Renal cortical epithelial cell (primary cell): ENCODE measurements around the gene RXFP2. TPM values are rescaled to one million over a fixed set of nuclear protein-coding genes. Genes with fewer than 3 reads are reported as not detected.
A peak's percentile ranks its signal among the peaks of the same experiment; 100 is the strongest.

Experiments used
- DNase-seq: peaks from one replicate; pipeline ENCODE4 v3.0.0-alpha.2; 2011; ENCODE audit warnings: low read depth
- total RNA-seq: library from RNA; depleted of rRNA; stranded (reverse); fragments of >200 nt; gene quantifications from 2 replicates; pipeline ENCODE4 v1.2.3, GENCODE V29; 2014

The RXFP2 gene, protein sequence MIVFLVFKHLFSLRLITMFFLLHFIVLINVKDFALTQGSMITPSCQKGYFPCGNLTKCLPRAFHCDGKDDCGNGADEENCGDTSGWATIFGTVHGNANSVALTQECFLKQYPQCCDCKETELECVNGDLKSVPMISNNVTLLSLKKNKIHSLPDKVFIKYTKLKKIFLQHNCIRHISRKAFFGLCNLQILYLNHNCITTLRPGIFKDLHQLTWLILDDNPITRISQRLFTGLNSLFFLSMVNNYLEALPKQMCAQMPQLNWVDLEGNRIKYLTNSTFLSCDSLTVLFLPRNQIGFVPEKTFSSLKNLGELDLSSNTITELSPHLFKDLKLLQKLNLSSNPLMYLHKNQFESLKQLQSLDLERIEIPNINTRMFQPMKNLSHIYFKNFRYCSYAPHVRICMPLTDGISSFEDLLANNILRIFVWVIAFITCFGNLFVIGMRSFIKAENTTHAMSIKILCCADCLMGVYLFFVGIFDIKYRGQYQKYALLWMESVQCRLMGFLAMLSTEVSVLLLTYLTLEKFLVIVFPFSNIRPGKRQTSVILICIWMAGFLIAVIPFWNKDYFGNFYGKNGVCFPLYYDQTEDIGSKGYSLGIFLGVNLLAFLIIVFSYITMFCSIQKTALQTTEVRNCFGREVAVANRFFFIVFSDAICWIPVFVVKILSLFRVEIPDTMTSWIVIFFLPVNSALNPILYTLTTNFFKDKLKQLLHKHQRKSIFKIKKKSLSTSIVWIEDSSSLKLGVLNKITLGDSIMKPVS
- total RNA-seq = not detected in 2 replicates

GRCh38 chr13:31739226-31739625 is at the start of gene RXFP2:
Gene RXFP2 (plus strand): TSS chr13:31739526. CDS start chr13:31739613, 87 bp downstream.
- DNase-seq = no peak

- DNase-seq = peak; percentile 6
These were observed 42.0 kb upstream of the RXFP2 start for GRCh38 chr13:31697290-31697689.

DNA sequence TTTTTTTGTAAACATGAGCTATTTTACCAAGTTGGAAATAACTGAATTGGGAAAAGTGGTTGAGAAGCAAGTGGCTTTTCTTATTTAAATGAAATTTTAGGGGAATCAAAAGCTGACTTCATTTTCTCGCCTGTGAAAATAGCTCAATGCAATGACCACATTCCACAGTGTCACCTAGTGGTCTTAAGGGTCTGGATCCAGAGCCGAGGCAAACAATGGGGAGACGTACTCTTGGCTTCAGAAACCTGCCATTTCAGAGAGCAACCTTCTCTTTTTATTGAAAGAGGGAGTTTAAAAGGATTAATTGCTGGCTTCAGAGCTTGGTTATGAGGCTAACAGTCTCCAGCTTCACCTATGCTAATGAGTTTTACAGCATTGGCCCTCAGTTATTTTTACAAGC is 39.7 kb upstream of the RXFP2 start:
- DNase-seq = no peak

DNA sequence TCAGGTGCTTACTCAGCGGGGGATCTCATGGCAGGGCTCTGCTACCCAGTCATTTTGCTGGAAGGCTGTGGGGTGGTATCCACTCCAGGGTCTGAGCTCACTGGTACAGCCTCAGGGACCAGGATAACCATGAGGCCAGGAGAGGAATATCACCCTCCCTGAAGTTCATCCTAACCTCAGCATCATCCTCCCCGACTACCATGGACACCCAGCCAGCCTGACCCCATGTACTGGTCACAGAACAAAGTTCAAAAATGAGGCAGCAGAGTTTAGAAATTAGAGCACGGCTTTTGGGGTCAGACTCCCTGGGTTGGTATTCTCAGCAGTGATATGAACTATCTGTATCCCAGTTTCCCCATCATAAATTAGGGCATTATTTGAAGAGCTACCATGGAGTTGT is 35.5 kb upstream of the RXFP2 start:
- no peak for DNase-seq

DNA sequence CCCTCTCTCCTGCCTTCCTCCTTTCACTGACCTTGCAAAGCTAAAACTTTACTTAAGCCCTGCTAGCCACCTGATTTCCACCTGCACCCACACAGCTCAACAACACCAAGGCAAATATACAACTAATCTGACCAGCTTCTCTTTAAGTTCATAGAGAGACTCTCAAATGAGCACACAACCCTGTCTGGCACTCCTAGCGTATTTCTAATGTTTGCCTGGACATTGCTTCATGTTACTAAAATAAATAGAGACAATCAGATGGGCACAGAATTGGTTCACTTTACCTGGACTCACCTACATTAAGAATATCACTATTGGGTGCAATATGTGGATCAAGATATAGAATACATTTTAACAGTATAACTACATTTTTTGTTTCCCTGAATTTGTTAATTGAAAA is 33.2 kb upstream of the RXFP2 start:
- DNase-seq = no peak

GRCh38 chr13:31717583-31717982 is 21.7 kb upstream of the RXFP2 start:
- DNase-seq = no peak

GRCh38 chr13:31719214-31719613 is 20.1 kb upstream of the RXFP2 start:
- no peak for DNase-seq

- no peak for DNase-seq
These were observed 16.7 kb upstream of the RXFP2 start for GRCh38 chr13:31722673-31723072.

GRCh38 chr13:31725841-31726240 is 13.5 kb upstream of the RXFP2 start:
- peak; percentile 64 for DNase-seq

DNA sequence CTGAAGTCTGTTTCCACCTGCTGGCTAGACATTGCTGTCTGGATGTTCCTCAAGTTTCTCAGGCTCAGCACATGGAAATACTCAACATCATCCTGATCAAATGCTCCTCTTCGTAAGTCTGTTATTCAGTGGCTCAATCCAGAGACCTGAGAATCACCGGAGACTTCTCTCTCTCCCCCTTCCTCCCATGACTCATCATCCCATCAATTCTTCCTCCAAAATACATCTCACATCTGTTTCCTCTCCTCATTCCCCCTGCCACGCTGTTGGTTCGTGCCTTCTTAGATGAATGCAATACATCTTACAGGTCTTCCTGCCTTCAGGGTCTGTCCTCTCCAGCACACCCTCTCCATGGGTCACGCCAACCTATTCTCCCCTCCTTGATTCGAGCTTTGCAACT is 7.4 kb upstream of the RXFP2 start:
- DNase-seq = no peak

GRCh38 chr13:31733066-31733465 is 6.3 kb upstream of the RXFP2 start:
- no peak for DNase-seq

DNA sequence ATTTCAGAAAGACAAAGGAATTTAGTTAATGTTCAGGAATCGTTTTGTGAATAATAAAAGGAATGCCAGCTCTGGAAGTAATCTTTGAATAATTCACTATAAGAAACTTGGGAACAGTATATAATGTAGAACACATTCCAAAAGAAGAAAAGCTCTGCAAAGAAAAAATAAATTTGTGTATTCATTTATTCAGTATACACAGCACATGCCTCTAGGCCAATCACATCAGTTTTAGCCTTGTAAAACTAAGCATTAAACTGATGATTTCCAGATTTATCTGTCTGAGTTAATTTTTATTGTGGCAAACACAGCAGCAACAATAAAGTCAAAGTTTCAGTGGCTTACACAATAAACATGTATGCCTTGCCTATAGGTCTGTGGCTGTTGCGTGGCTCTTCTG is 5.7 kb upstream of the RXFP2 start:
- DNase-seq = no peak

DNA sequence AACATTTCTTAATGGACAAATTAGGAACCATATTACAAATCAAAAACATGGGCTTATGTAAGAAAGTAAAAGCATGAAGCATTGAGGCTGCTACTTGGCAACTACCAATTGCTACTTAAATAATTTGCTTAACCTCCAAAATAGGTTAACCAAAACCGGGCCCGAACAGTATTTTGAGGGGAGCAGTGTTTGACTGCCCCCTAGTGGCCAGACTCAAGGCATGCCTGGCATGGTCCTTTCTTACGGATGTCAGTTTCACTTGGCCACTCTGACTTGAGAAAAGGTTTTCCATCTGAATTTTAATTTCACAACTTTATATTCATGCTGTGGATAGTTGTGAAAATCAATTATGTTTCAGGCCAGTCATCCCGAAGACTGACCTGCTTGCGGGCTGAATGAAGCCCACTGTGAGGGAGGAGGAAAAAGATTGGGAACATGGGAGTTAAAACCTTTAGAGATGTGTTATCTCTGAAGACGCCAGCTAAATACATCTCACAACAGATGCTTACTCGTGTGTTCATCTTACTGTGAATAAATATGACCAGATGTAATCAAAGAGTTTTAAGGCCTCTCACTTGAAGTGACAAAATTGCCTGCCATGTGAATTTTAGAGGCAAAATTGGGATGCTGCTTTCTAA is 2.9 kb downstream of the RXFP2 start:
- DNase-seq = peak; percentile 43

- no peak for DNase-seq
These were observed 8.0 kb downstream of the RXFP2 start for GRCh38 chr13:31747291-31747690.

DNA sequence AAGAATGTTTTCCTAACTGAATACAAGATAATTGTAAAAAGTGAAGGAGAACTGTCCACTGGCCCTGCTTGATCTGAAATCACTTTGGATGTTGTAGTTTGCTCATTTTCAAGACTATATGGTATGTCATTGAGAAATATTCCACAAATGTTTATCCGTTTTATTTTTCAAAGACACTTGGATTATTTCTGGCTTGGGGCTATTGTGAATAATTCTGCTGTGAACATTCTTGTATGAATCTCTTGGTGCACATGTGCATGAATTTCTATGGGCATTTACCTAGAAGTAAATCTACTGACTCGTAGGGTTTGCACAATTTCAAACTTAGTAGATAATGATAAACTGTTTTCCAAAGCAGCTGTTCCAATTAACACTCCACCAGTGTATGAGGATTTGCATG is 8.6 kb downstream of the RXFP2 start:
- DNase-seq = no peak

GRCh38 chr13:31749929-31750328 is 10.6 kb downstream of the RXFP2 start:
- peak; percentile 51 for DNase-seq

DNA sequence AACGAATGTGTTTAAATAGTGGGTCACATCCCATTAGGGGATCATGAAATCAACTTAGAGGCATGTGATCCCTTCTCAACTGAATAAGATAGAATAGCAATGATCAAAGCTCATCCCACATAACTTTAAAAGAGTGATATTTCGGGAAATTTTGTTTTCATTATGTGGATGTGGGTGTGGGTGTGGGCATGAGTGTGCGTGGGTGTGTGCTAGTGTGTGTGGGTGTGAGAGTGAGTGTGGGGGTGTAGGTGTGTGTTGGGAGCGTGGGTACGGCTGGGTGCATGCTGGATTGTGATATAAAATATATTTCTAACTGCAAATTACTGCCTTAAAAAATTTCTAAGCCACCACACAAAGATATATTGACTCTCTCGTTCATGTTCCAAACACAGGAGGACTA is 15.9 kb downstream of the RXFP2 start:
- no peak for DNase-seq

DNA sequence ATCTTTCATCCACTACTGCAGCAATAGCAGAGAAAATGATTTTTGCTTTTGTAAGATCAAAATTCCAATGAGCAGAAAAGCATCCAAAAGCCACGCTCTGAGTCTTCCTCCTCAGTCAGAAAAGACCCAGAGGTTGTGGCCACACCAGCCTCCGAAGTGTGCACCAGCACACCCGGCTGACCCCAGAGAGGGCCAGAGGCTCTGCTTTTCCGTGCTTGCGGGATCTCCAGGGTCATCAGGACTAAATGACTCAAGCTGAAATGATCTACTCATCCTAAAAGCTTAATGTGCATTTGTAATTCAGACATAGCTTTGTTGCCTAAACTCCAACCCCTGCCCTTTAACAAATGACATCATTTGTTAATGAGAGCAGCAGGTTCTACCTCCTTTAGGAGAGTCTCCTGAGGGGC is 16.5 kb downstream of the RXFP2 start:
- DNase-seq = no peak

- DNase-seq = peak; percentile 49
These were observed 17.0 kb downstream of the RXFP2 start for GRCh38 chr13:31756346-31756745.

GRCh38 chr13:31761951-31762350 is 22.6 kb downstream of the RXFP2 start:
- DNase-seq = no peak

DNA sequence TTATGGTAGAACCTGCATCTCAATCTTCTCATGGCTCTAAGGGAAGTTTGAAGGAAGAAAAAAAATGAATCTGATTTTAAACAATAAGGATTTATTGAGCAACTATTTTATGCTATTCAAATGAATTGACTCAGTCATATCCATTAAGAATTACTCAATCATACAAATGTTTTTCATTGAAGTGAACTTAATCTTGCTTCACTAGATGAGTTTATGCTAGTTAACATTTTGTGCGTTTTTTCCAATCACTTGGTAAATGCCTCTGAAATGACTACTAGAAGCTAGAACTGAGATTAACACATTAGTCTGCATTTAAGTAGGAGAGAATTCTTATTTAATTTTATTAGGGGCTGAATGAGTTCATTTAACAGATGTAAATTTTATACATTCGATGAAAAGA is 25.2 kb downstream of the RXFP2 start:
- no peak for DNase-seq

- DNase-seq = peak; percentile 53
These were observed 25.9 kb downstream of the RXFP2 start for GRCh38 chr13:31765138-31765785.
